HG02970 (cell line): ENCODE data around the gene AAK1.
"Not testable (repeated sequence)": the region's sequence is repeated elsewhere in the genome, so short reads cannot be mapped to it uniquely, and the experiment has no call there.

Experiments used
- ATAC-seq: cut with Tn5 transposase; IDR thresholded peaks from one replicate; pipeline ENCODE4 v1.9.1; 2021; ENCODE audit warnings: mild to moderate bottlenecking, moderate library complexity, moderate number of reproducible peaks; ENCODE audit not compliant: unreplicated experiment, low FRiP score

Gene AAK1

DNA sequence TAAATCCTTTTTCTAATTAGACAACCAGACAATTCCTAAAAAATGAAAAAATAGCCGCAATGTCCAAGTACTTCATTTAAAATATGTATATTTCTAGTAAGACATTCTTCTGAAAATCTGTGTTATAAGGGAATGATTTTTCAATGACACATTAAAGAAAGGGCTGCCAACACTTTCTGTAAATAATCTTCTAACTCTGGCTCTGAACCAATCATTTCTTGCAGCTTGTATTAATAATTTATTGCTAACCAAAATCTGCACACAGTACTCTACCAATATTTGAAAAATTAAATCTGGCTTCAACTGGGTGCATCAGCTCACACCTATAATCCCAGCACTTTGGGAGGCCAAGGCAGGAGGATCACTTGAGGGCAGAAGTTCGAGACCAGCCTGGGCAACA lies 214.6 kb downstream of the AAK1 start:
- no peak for ATAC-seq

DNA sequence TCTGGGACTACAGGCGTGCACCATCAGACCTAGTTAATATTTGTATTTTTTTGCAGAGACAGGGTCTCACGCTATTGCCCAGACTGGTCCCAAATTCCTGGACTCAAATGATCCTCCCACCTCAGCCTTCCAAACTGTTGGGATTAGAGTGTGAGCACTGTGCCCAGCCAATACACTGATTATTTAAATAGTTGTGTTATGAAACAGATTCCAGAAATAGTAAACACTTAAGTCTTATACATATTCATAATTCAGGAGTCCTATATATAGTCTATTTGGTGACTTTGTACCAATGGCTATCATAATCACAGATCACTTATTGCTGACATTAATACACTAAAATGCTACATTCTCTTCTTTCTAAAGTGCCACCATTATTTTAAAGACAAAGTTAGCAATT lies 219.1 kb downstream of the AAK1 start:
- ATAC-seq = no peak

DNA sequence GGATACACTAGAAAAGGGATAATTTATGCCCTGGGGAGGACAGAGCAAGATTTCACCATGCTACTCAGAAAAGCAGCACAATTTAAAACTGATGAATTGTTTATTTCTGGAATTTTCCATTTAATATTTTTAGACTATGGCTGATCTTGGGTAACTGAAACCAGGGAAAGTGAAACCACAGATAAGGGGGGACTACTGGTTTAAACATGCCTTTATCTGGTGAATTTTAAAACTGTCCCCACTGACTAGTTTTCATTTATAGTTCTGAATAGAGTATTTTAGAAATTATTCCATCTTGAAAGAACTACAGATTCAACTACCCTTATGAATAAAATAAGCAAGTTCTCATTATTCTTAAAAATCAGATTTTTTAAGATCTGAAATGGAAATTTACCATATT lies 221.3 kb downstream of the AAK1 start:
- no peak for ATAC-seq

DNA sequence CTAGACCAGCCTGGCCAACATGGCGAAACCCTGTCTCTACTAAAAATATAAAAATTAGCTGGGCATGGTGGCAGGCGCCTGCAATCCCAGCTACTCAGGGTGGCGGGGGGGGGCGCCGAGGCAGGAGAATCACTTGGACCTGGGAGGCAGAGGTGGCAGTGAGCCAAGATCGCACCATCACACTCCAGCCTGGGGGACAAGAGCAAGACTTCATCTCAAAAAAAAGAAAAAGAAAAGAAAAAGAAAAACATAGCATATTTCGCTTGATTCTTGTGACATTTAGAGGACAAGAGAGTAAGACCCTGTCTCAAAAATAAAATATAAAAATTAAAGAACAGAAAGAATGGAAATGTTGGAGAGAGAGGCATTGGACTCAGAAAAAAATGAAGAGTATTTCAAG lies 224.4 kb downstream of the AAK1 start:
- ATAC-seq = not testable (repeated sequence)

DNA sequence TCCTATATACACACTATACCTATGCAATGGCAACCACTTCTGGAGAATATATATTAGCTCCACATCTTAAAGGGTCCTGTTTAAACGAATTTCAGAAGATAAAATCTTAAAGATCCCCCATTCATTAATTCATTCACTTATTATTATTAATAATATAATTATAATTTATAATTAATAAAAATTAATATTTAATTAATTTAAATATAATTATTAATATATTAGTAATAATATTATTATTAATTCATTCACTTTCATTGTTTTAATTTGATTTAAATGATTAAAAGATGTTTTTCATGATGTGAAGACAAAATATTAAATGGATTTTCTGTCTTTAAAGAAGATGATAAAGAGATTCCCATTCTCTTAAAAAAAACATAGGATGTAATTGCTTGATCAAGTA lies 227.4 kb downstream of the AAK1 start:
- no peak for ATAC-seq
